GM03348 (cell line): ENCODE measurements around the gene KSR2.
A peak's percentile ranks its signal among the peaks of the same experiment; 100 is the strongest.

ENCODE experiments used
- DNase-seq: peaks from one replicate; pipeline ENCODE4 v3.0.0; 2012; ENCODE audit warnings: low spot score

KSR2 gene

GRCh38 chr12:117498256-117498655 lies 470.5 kb downstream of the KSR2 start:
- no peak for DNase-seq

GRCh38 chr12:117497407-117497806 lies 471.4 kb downstream of the KSR2 start:
- DNase-seq: no peak

- no peak for DNase-seq
Measured at GRCh38 chr12:117494833-117495655, 473.7 kb downstream of the KSR2 start.

- no peak for DNase-seq
Measured at GRCh38 chr12:117491711-117492110, 477.1 kb downstream of the KSR2 start.

- DNase-seq: no peak
Measured at GRCh38 chr12:117490130-117490529, 478.7 kb downstream of the KSR2 start.

GRCh38 chr12:117489671-117490070 lies 479.1 kb downstream of the KSR2 start:
- DNase-seq: no peak

GRCh38 chr12:117486840-117487659 lies 481.7 kb downstream of the KSR2 start:
- DNase-seq: peak; percentile 11

- DNase-seq: no peak
Measured at GRCh38 chr12:117485984-117486839, 482.6 kb downstream of the KSR2 start.

- no peak for DNase-seq
Measured at GRCh38 chr12:117484901-117485300, 483.9 kb downstream of the KSR2 start.

GRCh38 chr12:117483501-117483900 lies 485.3 kb downstream of the KSR2 start:
- no peak for DNase-seq

GRCh38 chr12:117481470-117481869 lies 487.3 kb downstream of the KSR2 start:
- no peak for DNase-seq

- no peak for DNase-seq
Measured at GRCh38 chr12:117476341-117476740, 492.4 kb downstream of the KSR2 start.

GRCh38 chr12:117473856-117474255 lies 494.9 kb downstream of the KSR2 start:
- no peak for DNase-seq

- no peak for DNase-seq
Measured at GRCh38 chr12:117472983-117473382, 495.8 kb downstream of the KSR2 start.

- DNase-seq: no peak
Measured at GRCh38 chr12:117470804-117471203, 498.0 kb downstream of the KSR2 start.

- no peak for DNase-seq
Measured at GRCh38 chr12:117469883-117470483, 498.8 kb downstream of the KSR2 start.

GRCh38 chr12:117468016-117468415 lies 500.8 kb downstream of the KSR2 start:
- no peak for DNase-seq

GRCh38 chr12:117467588-117467987 lies 501.2 kb downstream of the KSR2 start:
- DNase-seq: no peak

- DNase-seq: no peak
Measured at GRCh38 chr12:117466677-117467362, 502.0 kb downstream of the KSR2 start.

GRCh38 chr12:117461732-117462131 lies 507.1 kb downstream of the KSR2 start:
- DNase-seq: no peak

- DNase-seq: no peak
Measured at GRCh38 chr12:117459229-117459628, 509.6 kb downstream of the KSR2 start.
